ENCODE data around the gene VPS35L. TPM values are rescaled to one million over a fixed set of nuclear protein-coding genes. Genes with fewer than 3 reads are reported as not detected.
"Not testable (repeated sequence)": the region's sequence is repeated elsewhere in the genome, so short reads cannot be mapped to it uniquely, and the experiment has no call there.

The VPS35L gene
- total RNA-seq, 1 donor from 2014 or later: 51.9 TPM

DNA sequence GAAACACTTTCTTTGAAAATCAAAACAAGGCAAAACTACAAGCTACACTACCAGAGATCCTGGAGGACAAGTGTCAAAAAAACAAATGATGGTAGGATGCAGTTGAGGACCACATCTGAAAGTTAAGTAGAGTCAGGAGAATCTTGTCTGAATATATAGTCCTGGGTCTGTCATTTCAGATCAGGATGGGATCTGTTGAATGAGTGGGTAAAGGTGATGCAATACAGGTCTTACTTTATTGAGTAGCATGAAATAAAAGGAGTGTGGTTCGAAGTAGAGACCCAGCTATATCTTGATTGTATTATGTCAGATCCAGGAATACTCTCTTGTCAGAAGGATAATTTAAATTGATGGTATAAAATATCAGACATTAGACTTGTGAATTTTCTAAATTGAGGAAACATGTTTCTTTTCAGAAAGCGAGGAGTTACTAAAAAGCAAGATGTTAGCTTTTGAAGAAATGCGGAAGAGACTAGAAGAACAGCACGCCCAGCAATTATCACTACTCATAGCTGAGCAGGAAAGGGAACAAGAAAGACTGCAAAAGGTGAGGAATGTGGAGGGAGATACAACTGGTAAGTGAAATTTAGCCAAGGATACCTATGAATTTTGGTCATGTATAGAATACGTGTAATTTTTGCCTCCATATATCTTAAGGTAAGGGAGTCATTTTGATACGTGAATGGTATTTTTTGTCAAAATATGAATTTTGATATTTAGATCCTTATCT lies 15.1 kb upstream of the VPS35L start:
- no peak for ATAC-seq
- TF ChIP-seq CTCF (IDR thresholded peaks at IDR 0.05): no peak
- peaks cover 65% of the 10 kb centered on the region for H3K36me3 ChIP-seq
- no peak overlapping the region for H3K4me3 ChIP-seq
- DNase-seq: no peak
- H3K9me3 ChIP-seq: no peaks in the 10 kb centered on the region
- H3K4me1 ChIP-seq: no peaks in the 10 kb centered on the region
- intact Hi-C loops (cut with DNase I): no loop called here
- H3K27ac ChIP-seq: no peak overlapping the region
- H3K27me3 ChIP-seq: no peaks in the 10 kb centered on the region

DNA sequence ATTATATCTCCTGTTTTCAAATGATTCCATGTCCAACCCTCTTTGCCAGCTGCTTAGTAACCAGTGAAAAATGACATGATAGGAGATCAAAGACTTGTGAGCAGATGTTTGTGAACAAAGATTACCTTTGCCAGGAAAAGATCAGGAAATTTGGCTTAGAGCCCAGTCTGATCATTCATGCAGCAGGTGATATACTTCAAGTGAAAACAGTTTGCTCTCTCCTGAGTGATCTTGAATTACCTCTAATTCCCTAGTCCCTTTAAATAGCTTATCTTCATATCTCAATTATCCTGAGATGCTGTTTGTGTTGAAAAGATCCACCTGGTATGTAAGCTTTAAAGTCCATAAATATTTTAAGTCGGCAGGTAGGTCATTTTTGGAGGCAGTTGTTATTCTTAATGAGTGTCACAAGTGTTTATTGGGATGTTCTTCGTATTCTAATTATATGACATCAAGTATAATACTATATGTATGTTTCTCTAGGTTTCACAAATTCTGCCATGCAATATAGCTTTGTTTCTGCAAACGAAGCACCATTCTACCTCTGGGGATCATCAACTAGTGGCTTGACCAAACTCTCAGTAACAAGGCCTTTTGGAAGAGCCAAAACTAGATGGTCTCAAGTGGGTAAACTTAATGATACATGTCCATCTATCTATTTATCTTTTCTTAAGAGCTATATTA lies 13.2 kb upstream of the VPS35L start:
- no peak overlapping the region for H3K4me3 ChIP-seq
- H3K27ac ChIP-seq: no peak overlapping the region
- intact Hi-C loops (cut with DNase I): no loop called here
- no peak for DNase-seq
- TF ChIP-seq CTCF (IDR thresholded peaks at IDR 0.05): no peak
- no peaks in the 10 kb centered on the region for H3K9me3 ChIP-seq
- H3K27me3 ChIP-seq: no peaks in the 10 kb centered on the region
- no peak for ATAC-seq
- peaks cover 52% of the 10 kb centered on the region for H3K36me3 ChIP-seq
- H3K4me1 ChIP-seq: no peaks in the 10 kb centered on the region

GRCh38 chr16:19543278-19543996 lies 12.1 kb upstream of the VPS35L start:
- peaks cover 61% of the 10 kb centered on the region for H3K36me3 ChIP-seq
- intact Hi-C loops (cut with DNase I); ATAC-seq: not testable (repeated sequence)

GRCh38 chr16:19548144-19548543 lies 7.4 kb upstream of the VPS35L start:
- no peaks in the 10 kb centered on the region for H3K9me3 ChIP-seq
- intact Hi-C loops (cut with DNase I): no loop called here
- peaks cover 56% of the 10 kb centered on the region for H3K36me3 ChIP-seq
- no peak for TF ChIP-seq CTCF (IDR thresholded peaks at IDR 0.05)
- H3K4me3 ChIP-seq: no peak overlapping the region
- H3K4me1 ChIP-seq: no peaks in the 10 kb centered on the region
- DNase-seq (no peak), ATAC-seq (no peak)
- no peaks in the 10 kb centered on the region for H3K27me3 ChIP-seq
- no peak overlapping the region for H3K27ac ChIP-seq

More at GRCh38 chr16:19543278-19543996, 12.1 kb upstream of the VPS35L start:
- H3K27me3 ChIP-seq, H3K4me1 ChIP-seq, H3K4me3 ChIP-seq, H3K27ac ChIP-seq, H3K9me3 ChIP-seq, DNase-seq: not testable (repeated sequence)

DNA sequence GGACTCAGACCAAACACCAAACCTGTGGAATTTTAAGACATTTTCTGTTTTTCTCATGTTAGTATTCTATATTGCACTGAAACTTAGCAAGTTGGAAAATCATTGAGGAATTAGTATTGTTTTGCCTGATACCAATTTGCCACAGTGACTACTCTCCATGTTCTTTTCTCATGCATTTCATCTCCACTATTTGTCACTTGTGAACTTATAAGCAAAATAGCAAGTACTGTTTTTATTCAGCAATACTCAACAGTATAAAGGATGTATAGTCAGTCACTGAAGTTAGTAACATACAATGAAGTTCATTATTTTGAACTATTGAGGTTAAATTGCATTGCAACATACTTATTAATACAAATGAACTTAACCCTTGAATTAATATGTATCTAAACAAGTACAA lies 5.8 kb upstream of the VPS35L start:
- TF ChIP-seq CTCF (IDR thresholded peaks at IDR 0.05): no peak
- H3K9me3 ChIP-seq: no peaks in the 10 kb centered on the region
- H3K27ac ChIP-seq: no peak overlapping the region
- no peak overlapping the region for H3K4me3 ChIP-seq
- peaks cover 5% of the 10 kb centered on the region for H3K4me1 ChIP-seq
- intact Hi-C loops (cut with DNase I): no loop called here
- no peaks in the 10 kb centered on the region for H3K27me3 ChIP-seq
- peaks cover 42% of the 10 kb centered on the region for H3K36me3 ChIP-seq
- no peak for ATAC-seq
- no peak for DNase-seq

Data from upper lobe of right lung (tissue), 1 donor.